ENCODE data around the gene PITX3. TPM values are rescaled to one million over a fixed set of nuclear protein-coding genes. Genes with fewer than 3 reads are reported as not detected.

The PITX3 gene
- polyA plus RNA-seq, 3 donors = not detected

- H3K9me3 Mint-ChIP-seq = no peaks in the 10 kb centered on the region
- peaks cover 22 to 58% of the 10 kb centered on the region in 2 donors for H3K36me3 Mint-ChIP-seq
- Histone ChIP-seq H3K27me3 (ENCODE audit: control insufficient read depth in 2 of 2, insufficient read depth in 2 of 2, low read length in 2 of 2) (no peaks in the 10 kb centered on the region), H2AFZ (ENCODE audit: insufficient read depth, low read depth, low read length, poor library complexity, severe bottlenecking) (no peak overlapping the region), H3K27ac (ENCODE audit: low read depth in 1 of 2, low read length in 2 of 2) (no peak overlapping the region), H3K79me2 (ENCODE audit: insufficient read depth, low read length) (peaks cover 49% of the 10 kb centered on the region), H3K4me3 (replicated peaks in 1 of 3; ENCODE audit: low read depth in 2 of 3, low read length in 3 of 3) (no peak overlapping the region), H4K20me1 (ENCODE audit: insufficient read depth, low read length) (peaks cover 83% of the 10 kb centered on the region), H3K9ac (ENCODE audit: insufficient read depth, low read length, poor library complexity, severe bottlenecking) (no peak overlapping the region), H3K36me3 (replicated peaks in 1 of 2; ENCODE audit: control insufficient read depth in 1 of 2, insufficient read depth in 2 of 2, low read length in 2 of 2) (peaks cover 8 to 57% of the 10 kb centered on the region in 2 donors), H3K9me3 (replicated peaks in 1 of 2; ENCODE audit: control insufficient read depth in 1 of 2, insufficient read depth in 1 of 2, low read length in 2 of 2) (no peaks in the 10 kb centered on the region), H3K4me2 (replicated peaks; ENCODE audit: extremely low read depth, low read length, poor library complexity, severe bottlenecking) (no peak overlapping the region), H3K4me1 (ENCODE audit: control insufficient read depth in 1 of 2, insufficient read depth in 2 of 2, low read length in 2 of 2) (no peaks in the 10 kb centered on the region)
- H3K27me3 Mint-ChIP-seq (ENCODE audit: low read depth in 3 of 3) = no peaks in the 10 kb centered on the region
- no peak for DNase-seq
- 100% methylated on average over 1 of the region's 2 CpGs for WGBS (ENCODE audit: insufficient coverage)
- intact Hi-C loops (cut with micrococcal nuclease) = no loop called here
- TF ChIP-seq CTCF (IDR thresholded peaks at IDR 0.05) = no peak
- H3K27ac Mint-ChIP-seq = no peak overlapping the region
- no peak overlapping the region for H3K4me3 Mint-ChIP-seq
- no peaks in the 10 kb centered on the region for H3K4me1 Mint-ChIP-seq
These were observed 48.0 kb upstream of the PITX3 start for GRCh38 chr10:102289356-102289755.

GRCh38 chr10:102287991-102288390 lies 46.7 kb upstream of the PITX3 start:
- H3K27me3 ChIP-seq (ENCODE audit: control insufficient read depth in 2 of 2, insufficient read depth in 2 of 2, low read length in 2 of 2) = no peaks in the 10 kb centered on the region
- no peaks in the 10 kb centered on the region for H3K4me1 ChIP-seq (ENCODE audit: control insufficient read depth in 1 of 2, insufficient read depth in 2 of 2, low read length in 2 of 2)
- H4K20me1 ChIP-seq (ENCODE audit: insufficient read depth, low read length) = peaks cover 92% of the 10 kb centered on the region
- no peak overlapping the region for H3K27ac ChIP-seq (ENCODE audit: low read depth in 1 of 2, low read length in 2 of 2)
- Mint-ChIP-seq H3K27ac (no peak overlapping the region), H3K36me3 (peaks cover 31 to 60% of the 10 kb centered on the region in 2 donors), H3K4me3 (no peak overlapping the region), H3K9me3 (no peaks in the 10 kb centered on the region), H3K4me1 (peaks cover 4% of the 10 kb centered on the region), H3K27me3 (ENCODE audit: low read depth in 3 of 3) (no peaks in the 10 kb centered on the region)
- H3K9me3 ChIP-seq (replicated peaks in 1 of 2; ENCODE audit: control insufficient read depth in 1 of 2, insufficient read depth in 1 of 2, low read length in 2 of 2) = no peaks in the 10 kb centered on the region
- H3K4me2 ChIP-seq (replicated peaks; ENCODE audit: extremely low read depth, low read length, poor library complexity, severe bottlenecking) = no peak overlapping the region
- peaks cover 11 to 70% of the 10 kb centered on the region in 2 donors for H3K36me3 ChIP-seq (replicated peaks in 1 of 2; ENCODE audit: control insufficient read depth in 1 of 2, insufficient read depth in 2 of 2, low read length in 2 of 2)
- intact Hi-C loops (cut with micrococcal nuclease) = no loop called here
- no peak for DNase-seq
- TF ChIP-seq CTCF (IDR thresholded peaks at IDR 0.05) = no peak
- H3K4me3 ChIP-seq (replicated peaks in 1 of 3; ENCODE audit: low read depth in 2 of 3, low read length in 3 of 3) = no peak overlapping the region
- no peak overlapping the region for H2AFZ ChIP-seq (ENCODE audit: insufficient read depth, low read depth, low read length, poor library complexity, severe bottlenecking)
- H3K9ac ChIP-seq (ENCODE audit: insufficient read depth, low read length, poor library complexity, severe bottlenecking) = no peak overlapping the region
- 100% methylated on average over 2 of the region's 4 CpGs for WGBS (ENCODE audit: insufficient coverage)
- H3K79me2 ChIP-seq (ENCODE audit: insufficient read depth, low read length) = peaks cover 59% of the 10 kb centered on the region

All from CD14-positive monocyte (primary cell).